ENCODE results near the gene PDZD2. TPM values are rescaled to one million over a fixed set of nuclear protein-coding genes. Genes with fewer than 3 reads are reported as not detected.
A peak's percentile ranks its signal among the peaks of the same experiment; 100 is the strongest.

PDZD2 gene
- total and polyA plus RNA-seq, 2 donors (not counting 3 experiments of a cell fraction or from before 2014, with no cell fraction given) = 0.66 to 6.9 TPM

DNA sequence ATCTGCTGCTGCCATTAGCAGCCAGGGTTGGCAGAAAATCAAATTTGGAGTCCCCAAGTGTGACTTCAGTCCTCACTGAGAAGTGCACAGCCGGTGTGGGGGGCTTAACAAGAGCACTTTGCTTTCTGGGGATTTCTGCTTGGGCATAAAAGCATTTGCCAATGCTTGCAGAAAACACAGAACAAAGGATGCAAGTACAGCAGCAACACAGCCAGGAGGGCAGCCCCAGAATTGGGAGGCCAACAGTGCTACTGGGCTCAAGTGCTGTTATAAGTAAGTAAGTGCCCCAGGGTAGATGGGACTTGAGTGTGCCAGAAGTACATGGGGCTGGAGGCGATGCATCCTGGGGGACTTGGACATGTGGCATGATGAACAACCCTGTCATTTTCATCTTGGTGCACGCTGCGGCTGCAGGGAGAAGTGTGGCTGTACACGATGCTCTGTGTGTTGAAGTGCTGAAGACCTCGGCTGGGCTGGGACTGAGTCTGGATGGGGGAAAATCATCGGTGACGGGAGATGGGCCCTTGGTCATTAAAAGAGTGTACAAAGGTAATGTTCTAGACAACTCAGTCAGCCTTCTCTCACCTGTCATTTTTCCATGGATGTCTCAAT is 461.9 kb downstream of the PDZD2 start:
- intact Hi-C loops (cut with micrococcal nuclease) = no loop called here
- peak overlapping the region; percentile 3 for H3K9ac ChIP-seq (replicated peaks; ENCODE audit: extremely low read depth, insufficient read depth, low read length)
- ChIA-PET CTCF (no interaction called here), POLR2A (no interaction called here)
- H3K27me3 ChIP-seq (ENCODE audit: control insufficient read depth in 2 of 2, insufficient read depth in 2 of 2, low read length in 2 of 2) = no peaks in the 10 kb centered on the region
- H3K79me2 ChIP-seq (ENCODE audit: control insufficient read depth, insufficient read depth, low read length) = no peaks in the 10 kb centered on the region
- TF ChIP-seq MYC (IDR thresholded peaks at IDR 0.05; ENCODE audit: low read depth, low read length) (no peak), JUN (IDR thresholded peaks at IDR 0.05; ENCODE audit: borderline replicate concordance, insufficient read depth, insufficient read length, low read depth) (no peak), EZH2 (IDR thresholded peaks at IDR 0.05; ENCODE audit: borderline replicate concordance, low read depth, low read length, severe bottlenecking) (no peak), POLR2AphosphoS5 (IDR thresholded peaks at IDR 0.05; ENCODE audit: insufficient read depth, low read depth, low read length) (no peak), GATA2 (IDR thresholded peaks at IDR 0.05; ENCODE audit: insufficient read depth, insufficient read length, low read depth, low read length) (no peak), FOS (IDR thresholded peaks at IDR 0.05; ENCODE audit: borderline replicate concordance, insufficient read depth, low read length) (no peak)
- TF ChIP-seq, protein P1, sequence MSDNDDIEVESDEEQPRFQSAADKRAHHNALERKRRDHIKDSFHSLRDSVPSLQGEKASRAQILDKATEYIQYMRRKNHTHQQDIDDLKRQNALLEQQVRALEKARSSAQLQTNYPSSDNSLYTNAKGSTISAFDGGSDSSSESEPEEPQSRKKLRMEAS (IDR thresholded peaks at IDR 0.05; ENCODE audit: insufficient read depth, insufficient read length) = no peak
- no peaks in the 10 kb centered on the region for H4K20me1 ChIP-seq (replicated peaks; ENCODE audit: control insufficient read depth, extremely low read depth, insufficient read depth, low read length)
- dilution Hi-C loops (cut with MboI; ENCODE audit: extremely low pct_ligation_motif_present, low sequenced_read_pairs) = no loop called here
- BruUV-seq (replicated peaks) = no TSS peak
- H3K9me3 ChIP-seq (replicated peaks; ENCODE audit: control insufficient read depth, insufficient read depth, low read length) = no peaks in the 10 kb centered on the region
- no peaks in the 10 kb centered on the region for H3K9me1 ChIP-seq (replicated peaks; ENCODE audit: control insufficient read depth, extremely low read depth, insufficient read depth, low read length)
- H3K4me2 ChIP-seq (ENCODE audit: insufficient read depth, low read length) = no peak overlapping the region
- no peak overlapping the region for H2AFZ ChIP-seq (ENCODE audit: low read depth, low read length)
- FAIRE-seq (no peak), DNase-seq (ENCODE audit: low read depth, low spot score) (no peak)
- no peak overlapping the region for H3K4me3 ChIP-seq (replicated peaks in 1 of 3; ENCODE audit: insufficient read depth in 1 of 3, low read depth in 1 of 3, low read length in 3 of 3)
- peaks cover 4 to 9% of the 10 kb centered on the region in 2 experiments for H3K36me3 ChIP-seq (ENCODE audit: control insufficient read depth in 2 of 2, extremely low read depth in 1 of 2, insufficient read depth in 2 of 2, low read length in 2 of 2)
- H3K27ac ChIP-seq (ENCODE audit: insufficient read depth, low read depth, low read length) = peak overlapping the region; percentile 96
- H3K4me1 ChIP-seq (ENCODE audit: control insufficient read depth, extremely low read depth, insufficient read depth, low read length) = peaks cover 45% of the 10 kb centered on the region

All from endothelial cell of umbilical vein (primary cell).